OCI-LY1 (cell line): ENCODE data around the gene RUNX1.

Source experiments
- H2AFZ ChIP-seq: fragments of 200-600 bp; sonication (generic), shearing (Covaris generic); 2 replicates; pipeline ENCODE4 v1.6.0; 2014; ENCODE audit warnings: antibody characterized with exemption, mild to moderate bottlenecking, low read length
- H3F3A ChIP-seq: fragments of 200-600 bp; sonication (generic), shearing (Covaris generic); 2 replicates; pipeline ENCODE4 v1.6.0; 2014; ENCODE audit warnings: mild to moderate bottlenecking, antibody characterized with exemption, low read length, moderate library complexity; ENCODE audit not compliant: insufficient read depth
- H3K27ac ChIP-seq: fragments of 200-600 bp; sonication (generic); 2 replicates; pipeline ENCODE4 v1.5.1; 2014; ENCODE audit warnings: low read length, mixed run types, mild to moderate bottlenecking, low read depth; ENCODE audit not compliant: poor library complexity, severe bottlenecking
- H3K27me3 ChIP-seq: fragments of 200-600 bp; sonication (generic); 2 replicates; pipeline ENCODE4 v1.6.0; 2014; ENCODE audit warnings: antibody characterized with exemption, mild to moderate bottlenecking, low read length, moderate library complexity; ENCODE audit not compliant: insufficient read depth
- H3K36me3 ChIP-seq: fragments of 200-600 bp; sonication (generic); 2 replicates; pipeline ENCODE4 v1.6.1; 2014; ENCODE audit warnings: mild to moderate bottlenecking, antibody characterized with exemption, low read length, moderate library complexity, mixed read lengths; ENCODE audit not compliant: insufficient read depth
- H3K4me1 ChIP-seq: fragments of 200-600 bp; sonication (generic); 2 replicates; pipeline ENCODE4 v1.5.1; 2014; ENCODE audit warnings: mild to moderate bottlenecking, low read length, moderate library complexity; ENCODE audit not compliant: insufficient read depth, severe bottlenecking
- H3K4me2 ChIP-seq: fragments of 200-600 bp; sonication (generic), shearing (Covaris generic); 2 replicates; pipeline ENCODE4 v1.6.1; 2014; ENCODE audit warnings: low read length
- H3K4me3 ChIP-seq: fragments of 200-600 bp; sonication (generic); 2 replicates; pipeline ENCODE4 v1.5.1; 2014; ENCODE audit warnings: low read length, low read depth, mild to moderate bottlenecking, mixed read lengths; ENCODE audit not compliant: poor library complexity, severe bottlenecking
- H3K79me2 ChIP-seq: fragments of 200-600 bp; shearing (Covaris generic); 2 replicates; pipeline ENCODE4 v1.6.1; 2016; ENCODE audit warnings: mixed run types, low read length, mixed read lengths; ENCODE audit not compliant: insufficient read depth
- H3K9ac ChIP-seq: fragments of 200-600 bp; sonication (generic), shearing (Covaris generic); 2 replicates; pipeline ENCODE4 v1.6.1; 2014; ENCODE audit warnings: mild to moderate bottlenecking, low read length, mixed read lengths
- H3K9me2 ChIP-seq: fragments of 200-600 bp; sonication (generic), shearing (Covaris generic); 2 replicates; pipeline ENCODE4 v1.6.1; 2014; ENCODE audit warnings: low read depth, mild to moderate bottlenecking, low read length, mixed read lengths
- H3K9me3 ChIP-seq: fragments of 200-600 bp; shearing (Covaris generic); 2 replicates; pipeline ENCODE4 v1.6.1; 2014; ENCODE audit warnings: low read length, mixed read lengths
- H4K20me1 ChIP-seq: fragments of 200-600 bp; sonication (generic), shearing (Covaris generic); 2 replicates; pipeline ENCODE4 v1.6.0; 2016; ENCODE audit warnings: mild to moderate bottlenecking, low read length; ENCODE audit not compliant: insufficient read depth
- CTCF ChIP-seq: fragments of 200-600 bp; sonication (generic), shearing (Covaris generic); IDR thresholded peaks from 2 replicates; pipeline ENCODE4 v1.5.1; 2017; ENCODE audit warnings: mild to moderate bottlenecking, antibody characterized with exemption, low read length, moderate library complexity, mixed read lengths
- EZH2 ChIP-seq: fragments of 200-600 bp; sonication (generic), shearing (Covaris generic); IDR thresholded peaks from 2 replicates; pipeline ENCODE4 v1.8.0; 2017; ENCODE audit warnings: borderline replicate concordance, mixed run types, mild to moderate bottlenecking, antibody characterized with exemption, low read length, moderate library complexity, mixed read lengths

RUNX1 gene

GRCh38 chr21:34970167-34970500 lies 79.0 kb downstream of the RUNX1 start:
- no peak overlapping the region for H2AFZ ChIP-seq

GRCh38 chr21:34969423-34970166 lies 79.5 kb downstream of the RUNX1 start:
- Histone ChIP-seq H2AFZ (no peak overlapping the region), H3K9ac (no peak overlapping the region), H3K27ac (no peak overlapping the region), H3K4me2 (no peak overlapping the region), H3K4me3 (no peak overlapping the region), H3K79me2 (peaks cover 14% of the 10 kb centered on the region; the same call in 1 of the 2 replicates), H4K20me1 (no peaks in the 10 kb centered on the region), H3K9me3 (no peaks in the 10 kb centered on the region), H3F3A (no peaks in the 10 kb centered on the region), H3K9me2 (no peaks in the 10 kb centered on the region), H3K36me3 (peaks cover 19% of the 10 kb centered on the region), H3K4me1 (peaks cover 18% of the 10 kb centered on the region), H3K27me3 (no peaks in the 10 kb centered on the region)
- no peak for TF ChIP-seq EZH2
- no peak for TF ChIP-seq CTCF

More at GRCh38 chr21:34970167-34970500, 79.0 kb downstream of the RUNX1 start:
- no peaks in the 10 kb centered on the region for H3K27me3 ChIP-seq
- H3K27ac ChIP-seq = no peak overlapping the region
- no peaks in the 10 kb centered on the region for H3F3A ChIP-seq
- H3K4me1 ChIP-seq = peaks cover 23% of the 10 kb centered on the region
- H3K36me3 ChIP-seq = peaks cover 15% of the 10 kb centered on the region
- H4K20me1 ChIP-seq = no peaks in the 10 kb centered on the region
- TF ChIP-seq EZH2 (no peak), CTCF (no peak)
- H3K79me2 ChIP-seq = peaks cover 14% of the 10 kb centered on the region; the same call in 1 of the 2 replicates
- H3K9me3 ChIP-seq = no peaks in the 10 kb centered on the region
- H3K4me2 ChIP-seq = no peak overlapping the region
- H3K9ac ChIP-seq = no peak overlapping the region
- no peaks in the 10 kb centered on the region for H3K9me2 ChIP-seq
- no peak overlapping the region for H3K4me3 ChIP-seq

- Histone ChIP-seq H3K9me3 (no peaks in the 10 kb centered on the region), H3K9me2 (no peaks in the 10 kb centered on the region), H3K4me3 (no peak overlapping the region), H3F3A (no peaks in the 10 kb centered on the region), H3K9ac (no peak overlapping the region), H3K4me2 (no peak overlapping the region), H2AFZ (no peak overlapping the region), H3K27ac (no peak overlapping the region), H3K4me1 (peaks cover 9% of the 10 kb centered on the region), H3K27me3 (no peaks in the 10 kb centered on the region), H4K20me1 (no peaks in the 10 kb centered on the region), H3K79me2 (peaks cover 10% of the 10 kb centered on the region; the same call in 1 of the 2 replicates), H3K36me3 (peaks cover 22% of the 10 kb centered on the region)
- TF ChIP-seq CTCF (no peak), EZH2 (no peak)
Measured at GRCh38 chr21:34968414-34969333, 80.4 kb downstream of the RUNX1 start.
